ENCODE data around the gene SPACA6. TPM values are rescaled to one million over a fixed set of nuclear protein-coding genes. Genes with fewer than 3 reads are reported as not detected.

Gene SPACA6
- total and polyA plus RNA-seq, 2 of the 8 experiments (the other 6 are each of a cell fraction or from before 2014, with no cell fraction given) = 7.1 to 7.5 TPM

DNA sequence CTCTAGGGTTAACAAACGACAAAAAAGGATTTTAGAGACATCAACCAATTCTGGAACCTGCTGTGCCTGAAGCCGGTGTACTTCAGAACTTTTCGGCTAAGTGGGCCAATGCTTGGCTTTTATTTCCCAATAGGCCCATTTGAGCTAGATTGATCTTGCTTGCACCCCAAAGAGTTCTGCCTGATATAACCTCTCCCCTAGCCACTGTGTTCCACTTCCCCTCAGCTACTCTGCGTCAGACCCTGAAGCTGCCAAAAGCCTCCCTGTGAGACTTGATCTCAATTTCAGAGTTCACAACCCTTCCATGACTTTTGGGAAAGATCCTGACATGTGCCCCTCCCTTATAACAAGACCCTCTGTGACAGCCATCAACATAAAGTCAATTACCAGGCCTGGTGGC is 40.9 kb upstream of the SPACA6 start (continued):
- no peak for TF ChIP-seq SP1 (IDR thresholded peaks at IDR 0.05; ENCODE audit: low read depth, low read length)
- TF ChIP-seq CHD1 (IDR thresholded peaks at IDR 0.05; ENCODE audit: low read depth, low read length) = no peak
